ENCODE results near the gene OR2Z1. TPM values are rescaled to one million over a fixed set of nuclear protein-coding genes. Genes with fewer than 3 reads are reported as not detected.
"Not testable (repeated sequence)": the region's sequence is repeated elsewhere in the genome, so short reads cannot be mapped to it uniquely, and the experiment has no call there.

OR2Z1 gene
- total and polyA plus RNA-seq, 2 experiments from 2014 or later, result not detected

DNA sequence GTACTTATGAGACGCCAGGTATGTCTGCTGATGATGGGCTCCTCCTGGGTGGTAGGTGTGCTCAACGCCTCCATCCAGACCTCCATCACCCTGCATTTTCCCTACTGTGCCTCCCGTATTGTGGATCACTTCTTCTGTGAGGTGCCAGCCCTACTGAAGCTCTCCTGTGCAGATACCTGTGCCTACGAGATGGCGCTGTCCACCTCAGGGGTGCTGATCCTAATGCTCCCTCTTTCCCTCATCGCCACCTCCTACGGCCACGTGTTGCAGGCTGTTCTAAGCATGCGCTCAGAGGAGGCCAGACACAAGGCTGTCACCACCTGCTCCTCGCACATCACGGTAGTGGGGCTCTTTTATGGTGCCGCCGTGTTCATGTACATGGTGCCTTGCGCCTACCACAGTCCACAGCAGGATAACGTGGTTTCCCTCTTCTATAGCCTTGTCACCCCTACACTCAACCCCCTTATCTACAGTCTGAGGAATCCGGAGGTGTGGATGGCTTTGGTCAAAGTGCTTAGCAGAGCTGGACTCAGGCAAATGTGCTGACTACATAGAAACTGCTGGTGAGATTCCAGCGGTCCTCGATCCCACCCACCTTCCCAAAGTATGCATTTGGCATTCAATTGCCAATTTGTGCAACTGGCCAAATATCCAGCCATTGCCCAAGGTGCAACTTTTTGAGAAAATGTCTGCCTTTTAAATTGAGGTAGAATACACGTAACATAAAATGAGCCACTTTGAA is 10.2 kb downstream of the OR2Z1 start:
- Histone ChIP-seq H3K4me3 (no peak overlapping the region), H3K36me3 (no peaks in the 10 kb centered on the region), H3K9me3 (ENCODE audit: low read depth) (no peaks in the 10 kb centered on the region), H3K4me1 (ENCODE audit: low read depth) (no peaks in the 10 kb centered on the region), H3K27me3 (no peaks in the 10 kb centered on the region), H3K27ac (no peak overlapping the region)
- TF ChIP-seq, protein P1, sequence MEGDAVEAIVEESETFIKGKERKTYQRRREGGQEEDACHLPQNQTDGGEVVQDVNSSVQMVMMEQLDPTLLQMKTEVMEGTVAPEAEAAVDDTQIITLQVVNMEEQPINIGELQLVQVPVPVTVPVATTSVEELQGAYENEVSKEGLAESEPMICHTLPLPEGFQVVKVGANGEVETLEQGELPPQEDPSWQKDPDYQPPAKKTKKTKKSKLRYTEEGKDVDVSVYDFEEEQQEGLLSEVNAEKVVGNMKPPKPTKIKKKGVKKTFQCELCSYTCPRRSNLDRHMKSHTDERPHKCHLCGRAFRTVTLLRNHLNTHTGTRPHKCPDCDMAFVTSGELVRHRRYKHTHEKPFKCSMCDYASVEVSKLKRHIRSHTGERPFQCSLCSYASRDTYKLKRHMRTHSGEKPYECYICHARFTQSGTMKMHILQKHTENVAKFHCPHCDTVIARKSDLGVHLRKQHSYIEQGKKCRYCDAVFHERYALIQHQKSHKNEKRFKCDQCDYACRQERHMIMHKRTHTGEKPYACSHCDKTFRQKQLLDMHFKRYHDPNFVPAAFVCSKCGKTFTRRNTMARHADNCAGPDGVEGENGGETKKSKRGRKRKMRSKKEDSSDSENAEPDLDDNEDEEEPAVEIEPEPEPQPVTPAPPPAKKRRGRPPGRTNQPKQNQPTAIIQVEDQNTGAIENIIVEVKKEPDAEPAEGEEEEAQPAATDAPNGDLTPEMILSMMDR (IDR thresholded peaks at IDR 0.05; ENCODE audit: low read depth, low read length), result no peak
- no peak for DNase-seq (ENCODE audit: low read depth in 1 of 2, low spot score in 1 of 2)

- no peaks in the 10 kb centered on the region for H3K27me3 ChIP-seq
- TF ChIP-seq, protein P1 (IDR thresholded peaks at IDR 0.05; ENCODE audit: low read depth, low read length), result no peak
- no peaks in the 10 kb centered on the region for H3K9me3 ChIP-seq (ENCODE audit: low read depth)
- H3K27ac ChIP-seq, result no peak overlapping the region
- H3K4me1 ChIP-seq (ENCODE audit: low read depth), result no peaks in the 10 kb centered on the region
- DNase-seq (ENCODE audit: low read depth in 1 of 2, low spot score in 1 of 2), result no peak
- no peak overlapping the region for H3K4me3 ChIP-seq
- H3K36me3 ChIP-seq, result no peaks in the 10 kb centered on the region
Observed at GRCh38 chr19:8738377-8738776, 16.9 kb downstream of the OR2Z1 start.

DNA sequence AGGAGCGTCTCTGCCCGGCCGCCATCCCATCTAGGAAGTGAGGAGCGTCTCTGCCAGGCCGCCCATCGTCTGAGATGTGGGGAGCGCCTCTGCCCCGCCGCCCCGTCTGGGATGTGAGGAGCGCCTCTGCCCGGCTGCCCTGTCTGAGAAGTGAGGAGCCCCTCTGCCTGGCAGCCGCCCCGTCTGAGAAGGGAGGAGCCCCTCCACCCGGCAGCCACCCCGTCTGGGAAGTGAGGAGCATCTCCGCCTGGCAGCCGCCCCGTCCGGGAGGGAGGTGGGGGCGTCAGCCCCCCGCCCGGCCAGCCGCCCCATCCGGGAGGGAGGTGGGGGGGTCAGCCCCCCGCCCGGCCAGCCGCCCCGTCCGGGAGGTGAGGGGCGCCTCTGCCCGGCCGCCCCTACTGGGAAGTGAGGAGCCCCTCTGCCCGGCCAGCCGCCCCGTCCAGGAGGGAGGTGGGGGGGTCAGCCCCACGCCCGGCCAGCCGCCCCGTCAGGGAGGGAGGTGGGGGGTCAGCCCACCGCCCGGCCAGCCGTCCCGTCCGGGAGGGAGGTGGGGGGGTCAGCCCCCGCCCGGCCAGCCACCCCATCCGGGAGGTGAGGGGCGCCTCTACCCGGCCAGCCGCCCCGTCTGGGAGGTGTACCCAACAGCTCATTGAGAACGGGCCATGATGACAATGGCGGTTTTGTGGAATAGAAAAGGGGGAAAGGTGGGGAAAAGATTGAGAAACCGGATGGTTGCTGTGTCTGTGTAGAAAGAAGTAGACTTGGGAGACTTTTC is 18.0 kb downstream of the OR2Z1 start:
- not testable (repeated sequence) for H3K4me3 ChIP-seq; DNase-seq (ENCODE audit: low read depth in 1 of 2, low spot score in 1 of 2)

DNA sequence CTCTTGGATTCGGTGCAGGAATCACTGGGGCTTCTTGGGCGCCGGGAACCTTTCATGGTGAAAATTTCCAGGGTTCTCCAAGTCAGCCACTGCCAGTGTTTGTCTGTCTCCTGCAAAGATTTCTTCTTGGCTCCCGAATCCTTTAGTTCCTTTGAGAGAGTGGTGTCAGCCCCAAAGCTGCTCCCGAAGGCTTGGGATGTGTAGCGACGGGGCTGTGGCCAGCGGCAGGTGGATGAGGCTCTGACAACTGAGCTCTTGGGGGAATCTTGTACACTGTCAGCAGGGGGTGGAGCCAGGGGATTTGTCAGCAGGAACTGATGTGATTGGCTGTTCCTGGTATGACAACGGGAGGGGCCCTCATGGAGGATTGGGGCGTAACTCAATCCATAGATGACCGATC is 45.8 kb downstream of the OR2Z1 start:
- H3K27ac ChIP-seq; DNase-seq (ENCODE audit: low read depth in 1 of 2, low spot score in 1 of 2); H3K4me1 ChIP-seq (ENCODE audit: low read depth); H3K27me3 ChIP-seq; H3K4me3 ChIP-seq; H3K36me3 ChIP-seq; H3K9me3 ChIP-seq (ENCODE audit: low read depth): not testable (repeated sequence)

More for the DNA sequence above, 18.0 kb downstream of the OR2Z1 start:
- not testable (repeated sequence) for H3K9me3 ChIP-seq (ENCODE audit: low read depth); H3K4me1 ChIP-seq (ENCODE audit: low read depth); H3K36me3 ChIP-seq; H3K27me3 ChIP-seq; H3K27ac ChIP-seq

- DNase-seq (ENCODE audit: low read depth in 1 of 2, low spot score in 1 of 2); H3K4me1 ChIP-seq (ENCODE audit: low read depth); H3K27ac ChIP-seq; H3K4me3 ChIP-seq; H3K9me3 ChIP-seq (ENCODE audit: low read depth); H3K27me3 ChIP-seq; H3K36me3 ChIP-seq: not testable (repeated sequence)
Observed at GRCh38 chr19:8769265-8769664, 47.8 kb downstream of the OR2Z1 start.

DNA sequence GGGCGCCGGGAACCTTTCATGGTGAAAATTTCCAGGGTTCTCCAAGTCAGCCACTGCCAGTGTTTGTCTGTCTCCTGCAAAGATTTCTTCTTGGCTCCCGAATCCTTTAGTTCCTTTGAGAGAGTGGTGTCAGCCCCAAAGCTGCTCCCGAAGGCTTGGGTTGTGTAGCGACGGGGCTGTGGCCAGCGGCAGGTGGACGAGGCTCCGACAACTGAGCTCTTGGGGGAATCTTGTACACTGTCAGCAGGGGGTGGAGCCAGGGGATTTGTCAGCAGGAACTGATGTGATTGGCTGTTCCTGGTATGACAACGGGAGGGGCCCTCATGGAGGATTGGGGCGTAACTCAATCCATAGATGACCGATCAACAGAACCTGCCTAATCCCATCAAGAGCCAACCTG is 52.2 kb downstream of the OR2Z1 start:
- not testable (repeated sequence) for DNase-seq (ENCODE audit: low read depth in 1 of 2, low spot score in 1 of 2); H3K4me3 ChIP-seq; H3K27me3 ChIP-seq; H3K36me3 ChIP-seq; H3K9me3 ChIP-seq (ENCODE audit: low read depth); H3K4me1 ChIP-seq (ENCODE audit: low read depth); H3K27ac ChIP-seq

Other genes starting within 250 kb of the OR2Z1 start
- gene PRAM1, start 219.0 kb upstream of the OR2Z1 start, total RNA-seq, result 0.33 and 1.2 TPM in 2 replicates
- gene PRAM1, start 219.0 kb upstream of the OR2Z1 start, polyA plus RNA-seq, result 0.22 and 1.2 TPM in 2 replicates
- gene ZNF414, start 207.5 kb upstream of the OR2Z1 start, total RNA-seq, result 21.1 and 50.7 TPM in 2 replicates
- gene ZNF414, start 207.5 kb upstream of the OR2Z1 start, polyA plus RNA-seq, result 64.2 and 82.2 TPM in 2 replicates
- 0.03 and 0.18 TPM in 2 replicates for gene MYO1F, start 144.2 kb upstream of the OR2Z1 start, total RNA-seq
- 1.5 and 5.1 TPM in 2 replicates for gene MYO1F, start 144.2 kb upstream of the OR2Z1 start, polyA plus RNA-seq
- gene ADAMTS10, start 110.9 kb upstream of the OR2Z1 start, total RNA-seq, result 49.3 and 93.9 TPM in 2 replicates
- gene ADAMTS10, start 110.9 kb upstream of the OR2Z1 start, polyA plus RNA-seq, result 27.7 and 35.6 TPM in 2 replicates
- gene NFILZ, start 91.0 kb upstream of the OR2Z1 start, total RNA-seq, result not detected in 2 replicates
- not detected in 2 replicates for gene NFILZ, start 91.0 kb upstream of the OR2Z1 start, polyA plus RNA-seq
- not detected in 2 replicates for gene ACTL9, start 22.8 kb upstream of the OR2Z1 start, total RNA-seq
- gene ACTL9, start 22.8 kb upstream of the OR2Z1 start, polyA plus RNA-seq, result not detected in 2 replicates
- not detected in 2 replicates for gene ZNF558, start 110.7 kb downstream of the OR2Z1 start, total RNA-seq
- not detected in 2 replicates for gene ZNF558, start 110.7 kb downstream of the OR2Z1 start, polyA plus RNA-seq
- not detected in 2 replicates for gene MBD3L1, start 110.7 kb downstream of the OR2Z1 start, total RNA-seq
- gene MBD3L1, start 110.7 kb downstream of the OR2Z1 start, polyA plus RNA-seq, result not detected in 2 replicates